Stomach (tissue), 4 donors: Measurements from ENCODE around the gene MRM3.

ENCODE experiments used
- POLR2A ChIP-seq, 4 donors: fragments of 450-650 bp; IDR thresholded peaks; one replicate each; pipeline ENCODE4 v1.6.1; 2016; ENCODE audit warnings: antibody characterized with exemption in 4 of 4, control low read depth in 2 of 4, mild to moderate bottlenecking in 1 of 4, moderate library complexity in 1 of 4
- POLR2AphosphoS5 ChIP-seq, 3 donors: sonication (generic); formaldehyde crosslinking; IDR thresholded peaks; one replicate each; pipeline ENCODE4 v1.6.1; 2016; ENCODE audit warnings: antibody characterized with exemption in 3 of 3
- TF ChIP-seq, protein P1 (sequence below), 7 experiments: fragments of 450-650 bp in 4 of 7; fragments of 200-600 bp in 3 of 7; sonication (generic) in 3 of 7; IDR thresholded peaks; one replicate each; pipeline ENCODE4 v1.5.1; 2016 to 2019; ENCODE audit warnings: antibody characterized with exemption in 7 of 7, control low read depth in 2 of 7, mild to moderate bottlenecking in 1 of 7

DNA sequence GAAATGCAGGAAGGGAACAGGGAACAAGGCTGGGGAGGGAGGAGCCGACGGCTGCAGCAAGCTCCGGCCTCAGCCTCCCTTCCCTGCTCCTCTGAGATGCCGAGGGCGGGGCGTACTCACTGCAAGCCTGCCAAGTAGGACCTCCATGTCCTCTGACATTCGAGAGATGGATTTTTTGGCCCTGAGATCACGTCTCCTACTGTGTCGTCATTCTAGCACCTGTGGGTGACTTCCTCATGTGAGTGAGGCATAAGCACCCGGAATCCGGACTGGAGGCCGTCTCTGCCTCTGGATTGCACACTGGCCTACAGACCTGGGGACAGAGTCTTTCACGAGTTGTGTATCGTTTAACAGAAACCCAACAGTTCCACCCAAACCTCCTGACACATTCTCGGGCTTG is 14.5 kb downstream of the MRM3 start:
- TF ChIP-seq, protein P1, sequence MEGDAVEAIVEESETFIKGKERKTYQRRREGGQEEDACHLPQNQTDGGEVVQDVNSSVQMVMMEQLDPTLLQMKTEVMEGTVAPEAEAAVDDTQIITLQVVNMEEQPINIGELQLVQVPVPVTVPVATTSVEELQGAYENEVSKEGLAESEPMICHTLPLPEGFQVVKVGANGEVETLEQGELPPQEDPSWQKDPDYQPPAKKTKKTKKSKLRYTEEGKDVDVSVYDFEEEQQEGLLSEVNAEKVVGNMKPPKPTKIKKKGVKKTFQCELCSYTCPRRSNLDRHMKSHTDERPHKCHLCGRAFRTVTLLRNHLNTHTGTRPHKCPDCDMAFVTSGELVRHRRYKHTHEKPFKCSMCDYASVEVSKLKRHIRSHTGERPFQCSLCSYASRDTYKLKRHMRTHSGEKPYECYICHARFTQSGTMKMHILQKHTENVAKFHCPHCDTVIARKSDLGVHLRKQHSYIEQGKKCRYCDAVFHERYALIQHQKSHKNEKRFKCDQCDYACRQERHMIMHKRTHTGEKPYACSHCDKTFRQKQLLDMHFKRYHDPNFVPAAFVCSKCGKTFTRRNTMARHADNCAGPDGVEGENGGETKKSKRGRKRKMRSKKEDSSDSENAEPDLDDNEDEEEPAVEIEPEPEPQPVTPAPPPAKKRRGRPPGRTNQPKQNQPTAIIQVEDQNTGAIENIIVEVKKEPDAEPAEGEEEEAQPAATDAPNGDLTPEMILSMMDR (IDR thresholded peaks at IDR 0.05) = no peak
- TF ChIP-seq POLR2A (IDR thresholded peaks at IDR 0.05) (no peak), POLR2AphosphoS5 (IDR thresholded peaks at IDR 0.05) (no peak)
